ENCODE data around the gene C1orf167.
"Not testable (repeated sequence)": the region's sequence is repeated elsewhere in the genome, so short reads cannot be mapped to it uniquely, and the experiment has no call there.

C1orf167 gene

GRCh38 chr1:11800391-11800755, 38.4 kb downstream of the C1orf167 start:
- no peak for DNase-seq (ENCODE audit: low read depth in 2 of 2)

GRCh38 chr1:11800756-11801433, 38.9 kb downstream of the C1orf167 start:
- no peak for DNase-seq (ENCODE audit: low read depth in 2 of 2)

GRCh38 chr1:11802616-11802972, 40.6 kb downstream of the C1orf167 start:
- no peak for DNase-seq (ENCODE audit: low read depth in 2 of 2)

GRCh38 chr1:11802973-11803885, 41.2 kb downstream of the C1orf167 start:
- DNase-seq (ENCODE audit: low read depth in 2 of 2): peak; percentile 49 to 57

GRCh38 chr1:11803924-11804665, 42.1 kb downstream of the C1orf167 start:
- DNase-seq (ENCODE audit: low read depth in 2 of 2): not testable (repeated sequence)

- no peak for DNase-seq (ENCODE audit: low read depth in 2 of 2)
Measured at GRCh38 chr1:11804666-11805421, 42.9 kb downstream of the C1orf167 start.

GRCh38 chr1:11805422-11806306, 43.7 kb downstream of the C1orf167 start, which contains the start of the genes CLCN6 and MTHFR:
Gene CLCN6, plus strand, starts transcription at chr1:11806191. Its CDS starts 72 bp downstream, at chr1:11806263.
Gene MTHFR, minus strand, starts transcription at chr1:11805964. Its CDS starts 2,848 bp downstream, at chr1:11803116.
- peak; percentile 92 to 93 for DNase-seq (ENCODE audit: low read depth in 2 of 2)

- no peak for DNase-seq (ENCODE audit: low read depth in 2 of 2)
Measured at GRCh38 chr1:11806307-11806936, 44.4 kb downstream of the C1orf167 start.

GRCh38 chr1:11807133-11807532, 45.1 kb downstream of the C1orf167 start:
- no peak for DNase-seq (ENCODE audit: low read depth in 2 of 2)

GRCh38 chr1:11813021-11813420, 51.0 kb downstream of the C1orf167 start:
- no peak for DNase-seq (ENCODE audit: low read depth in 2 of 2)

GRCh38 chr1:11817192-11817591, 55.2 kb downstream of the C1orf167 start:
- DNase-seq (ENCODE audit: low read depth in 2 of 2): no peak

- no peak for DNase-seq (ENCODE audit: low read depth in 2 of 2)
Measured at GRCh38 chr1:11822091-11822490, 60.1 kb downstream of the C1orf167 start.

GRCh38 chr1:11823366-11824137, 61.6 kb downstream of the C1orf167 start:
- no peak for DNase-seq (ENCODE audit: low read depth in 2 of 2)

- DNase-seq (ENCODE audit: low read depth in 2 of 2): no peak
Measured at GRCh38 chr1:11825131-11825530, 63.1 kb downstream of the C1orf167 start.

GRCh38 chr1:11826946-11827345, 65.0 kb downstream of the C1orf167 start:
- DNase-seq (ENCODE audit: low read depth in 2 of 2): no peak

GRCh38 chr1:11828511-11828910, 66.5 kb downstream of the C1orf167 start:
- DNase-seq (ENCODE audit: low read depth in 2 of 2): no peak

- DNase-seq (ENCODE audit: low read depth in 2 of 2): no peak
Measured at GRCh38 chr1:11831945-11832725, 70.1 kb downstream of the C1orf167 start.

- DNase-seq (ENCODE audit: low read depth in 2 of 2): no peak
Measured at GRCh38 chr1:11833497-11833896, 71.5 kb downstream of the C1orf167 start.

Data from stimulated activated CD8-positive, alpha-beta memory T cell treated with anti-CD3 and anti-CD28 coated beads, Interleukin-7, amount 100 ng/mL, for 1 hour (primary cell).